Stomach (tissue), 4 donors: ENCODE data around the gene NRXN2.

Experiments
- POLR2AphosphoS5 ChIP-seq, 3 donors: sonication (generic); formaldehyde crosslinking; IDR thresholded peaks; one replicate each; pipeline ENCODE4 v1.6.1; 2016; ENCODE audit warnings: antibody characterized with exemption in 3 of 3
- TF ChIP-seq, protein P1 (sequence below), 7 experiments: fragments of 450-650 bp in 4 of 7; fragments of 200-600 bp in 3 of 7; sonication (generic) in 3 of 7; IDR thresholded peaks; one replicate each; pipeline ENCODE4 v1.5.1; 2016 to 2019; ENCODE audit warnings: antibody characterized with exemption in 7 of 7, control low read depth in 2 of 7, mild to moderate bottlenecking in 1 of 7

GRCh38 chr11:64746486-64746885, 23.5 kb upstream of the NRXN2 start:
- TF ChIP-seq, protein P1, sequence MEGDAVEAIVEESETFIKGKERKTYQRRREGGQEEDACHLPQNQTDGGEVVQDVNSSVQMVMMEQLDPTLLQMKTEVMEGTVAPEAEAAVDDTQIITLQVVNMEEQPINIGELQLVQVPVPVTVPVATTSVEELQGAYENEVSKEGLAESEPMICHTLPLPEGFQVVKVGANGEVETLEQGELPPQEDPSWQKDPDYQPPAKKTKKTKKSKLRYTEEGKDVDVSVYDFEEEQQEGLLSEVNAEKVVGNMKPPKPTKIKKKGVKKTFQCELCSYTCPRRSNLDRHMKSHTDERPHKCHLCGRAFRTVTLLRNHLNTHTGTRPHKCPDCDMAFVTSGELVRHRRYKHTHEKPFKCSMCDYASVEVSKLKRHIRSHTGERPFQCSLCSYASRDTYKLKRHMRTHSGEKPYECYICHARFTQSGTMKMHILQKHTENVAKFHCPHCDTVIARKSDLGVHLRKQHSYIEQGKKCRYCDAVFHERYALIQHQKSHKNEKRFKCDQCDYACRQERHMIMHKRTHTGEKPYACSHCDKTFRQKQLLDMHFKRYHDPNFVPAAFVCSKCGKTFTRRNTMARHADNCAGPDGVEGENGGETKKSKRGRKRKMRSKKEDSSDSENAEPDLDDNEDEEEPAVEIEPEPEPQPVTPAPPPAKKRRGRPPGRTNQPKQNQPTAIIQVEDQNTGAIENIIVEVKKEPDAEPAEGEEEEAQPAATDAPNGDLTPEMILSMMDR (IDR thresholded peaks at IDR 0.05) = no peak
- no peak for TF ChIP-seq POLR2AphosphoS5 (IDR thresholded peaks at IDR 0.05)
